NCI-H2107 (cell line): ENCODE data around the gene JAK1.
A peak's percentile ranks its signal among the peaks of the same experiment; 100 is the strongest.

ENCODE experiments used
- DNase-seq: peaks from one replicate; lab custom pipeline; 2025; lab: John Stamatoyannopoulos, UW

The JAK1 gene

DNA sequence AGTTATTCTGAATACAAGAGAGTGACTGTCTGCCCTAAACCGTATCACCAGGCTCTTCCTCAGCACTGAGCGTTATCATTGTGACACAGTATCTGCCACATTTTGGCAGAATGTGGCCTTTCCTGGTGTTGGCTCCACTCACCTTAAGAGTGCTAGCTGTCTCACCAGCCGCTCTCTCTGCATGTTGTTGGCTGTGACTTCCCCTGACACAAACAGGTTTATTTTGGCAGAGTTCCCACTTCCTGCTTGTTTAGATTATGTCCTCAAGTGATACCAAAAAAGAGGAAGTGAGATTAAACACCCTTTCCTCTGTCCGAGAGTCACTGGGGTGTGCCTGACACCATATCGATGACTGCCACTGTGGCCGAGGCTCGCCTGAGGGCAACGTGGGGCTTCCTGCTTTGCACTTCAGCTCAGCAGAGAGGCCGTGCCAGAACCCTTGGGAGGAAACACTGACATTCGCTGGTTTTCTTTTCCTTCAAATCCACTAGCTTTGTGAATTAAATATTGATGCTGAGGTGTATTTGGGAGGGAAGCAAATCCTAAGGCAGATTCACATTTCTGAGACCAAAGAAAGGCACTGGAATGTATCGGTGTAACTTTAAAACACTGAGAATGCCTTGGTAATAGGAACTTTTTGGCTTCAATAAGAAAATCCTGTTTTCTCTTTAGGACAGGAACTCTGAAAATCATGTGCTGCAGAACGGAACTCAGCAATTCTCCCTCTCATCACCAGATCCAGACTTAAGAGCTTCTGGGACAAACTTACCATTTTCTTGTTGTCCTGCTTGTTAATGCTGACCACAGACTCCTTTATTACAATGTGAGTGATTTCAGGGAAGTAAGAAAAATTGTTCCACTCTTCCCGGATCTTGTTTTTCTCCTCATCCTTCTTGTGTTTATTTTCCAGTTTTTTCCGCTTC lies 102.1 kb downstream of the JAK1 start:
- no peak for DNase-seq

DNA sequence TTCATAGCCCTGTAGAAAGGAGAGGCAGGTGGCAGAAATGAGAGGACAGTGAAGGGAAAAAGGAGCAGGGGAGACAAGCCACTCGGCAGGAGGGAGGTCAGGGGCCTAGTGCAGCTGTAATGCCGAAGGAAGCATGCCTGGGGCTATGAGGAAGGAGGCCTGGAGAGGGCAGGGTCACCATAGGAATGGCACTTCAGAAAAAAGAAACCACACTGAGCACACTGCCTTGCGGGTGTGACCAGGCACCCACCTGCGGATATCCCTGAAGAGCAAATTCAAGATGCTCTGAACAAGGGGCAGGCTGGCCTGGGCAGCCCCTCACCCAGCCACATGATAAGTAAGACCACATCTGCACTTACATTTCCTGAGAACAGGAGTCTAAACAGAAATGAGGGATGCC lies 104.7 kb downstream of the JAK1 start:
- no peak for DNase-seq

DNA sequence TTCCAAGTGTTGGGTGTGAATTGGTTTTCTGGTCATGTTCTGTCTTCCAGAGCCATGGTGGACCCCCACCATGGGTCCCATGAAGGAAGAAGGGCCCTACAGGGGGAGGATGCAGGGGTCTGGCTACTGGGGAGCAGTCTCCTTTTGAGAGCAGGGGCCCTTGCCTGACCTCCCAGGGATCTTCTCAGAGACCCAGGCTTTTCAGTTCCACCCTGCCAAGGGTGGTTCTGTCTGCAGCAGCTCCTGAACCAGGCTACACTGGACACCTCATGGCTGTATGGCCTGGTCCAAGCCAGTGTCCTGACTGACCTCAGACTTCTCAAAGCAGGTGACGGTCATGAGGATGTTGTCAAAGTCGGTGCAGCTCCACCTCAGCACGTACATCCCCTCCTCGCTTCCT lies 109.0 kb downstream of the JAK1 start:
- no peak for DNase-seq

DNA sequence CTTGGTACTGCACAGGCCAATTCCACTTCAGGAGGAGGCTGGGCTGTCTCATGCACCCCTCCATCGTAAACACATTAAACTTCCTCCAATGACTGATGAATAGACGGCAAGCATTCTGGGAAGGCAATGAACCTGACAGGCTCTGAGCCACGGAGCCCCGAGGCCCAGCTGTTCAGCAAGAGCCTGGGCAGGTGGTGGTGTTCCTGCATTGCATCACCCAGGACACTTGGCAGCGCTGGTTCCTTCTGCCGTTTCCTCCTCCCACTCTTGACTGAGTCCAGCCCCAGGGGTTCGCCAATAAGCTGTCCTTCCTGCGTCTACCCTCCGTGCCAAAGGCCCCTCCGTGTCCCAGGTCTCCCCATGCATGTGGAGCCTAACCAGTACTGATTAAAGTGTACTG lies 109.8 kb downstream of the JAK1 start:
- peak; percentile 70 for DNase-seq

DNA sequence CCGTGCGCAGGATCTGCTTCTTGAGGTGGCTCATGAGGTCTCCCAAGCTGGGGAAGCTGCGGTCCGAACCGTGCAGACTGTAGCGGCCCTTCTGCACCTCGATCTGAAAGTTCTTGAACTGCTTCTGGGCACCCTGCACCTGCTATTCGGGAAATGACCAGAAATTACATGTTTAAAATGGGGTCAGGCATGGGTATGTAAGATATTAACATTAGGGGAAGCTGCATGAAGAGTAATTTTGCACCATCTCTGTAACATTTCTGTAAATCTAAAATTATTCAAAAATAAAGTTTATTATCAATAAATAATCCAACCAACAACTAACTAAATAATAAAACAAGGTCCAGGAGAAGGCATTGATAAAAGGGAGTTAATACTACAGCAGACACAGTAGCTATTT lies 110.8 kb downstream of the JAK1 start:
- DNase-seq: no peak

DNA sequence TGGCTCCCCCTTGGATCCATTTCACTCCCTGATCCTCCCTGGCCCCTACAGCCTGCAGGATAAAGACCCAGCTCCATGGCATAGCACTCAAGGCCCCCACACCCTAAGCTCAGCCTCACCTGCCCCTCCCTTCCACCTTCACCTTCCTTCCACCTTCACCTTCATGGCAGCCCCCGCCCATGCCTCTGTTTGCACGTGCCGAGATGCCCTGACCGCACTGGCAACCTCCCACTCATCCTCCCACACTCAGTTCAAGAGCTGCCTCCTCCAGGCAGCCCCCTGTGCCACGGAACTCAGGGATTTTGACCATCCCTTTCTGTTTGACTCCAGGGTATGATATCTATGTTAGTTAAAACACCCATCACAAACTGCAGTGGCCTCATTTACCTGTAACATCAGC lies 111.7 kb downstream of the JAK1 start:
- DNase-seq: no peak

DNA sequence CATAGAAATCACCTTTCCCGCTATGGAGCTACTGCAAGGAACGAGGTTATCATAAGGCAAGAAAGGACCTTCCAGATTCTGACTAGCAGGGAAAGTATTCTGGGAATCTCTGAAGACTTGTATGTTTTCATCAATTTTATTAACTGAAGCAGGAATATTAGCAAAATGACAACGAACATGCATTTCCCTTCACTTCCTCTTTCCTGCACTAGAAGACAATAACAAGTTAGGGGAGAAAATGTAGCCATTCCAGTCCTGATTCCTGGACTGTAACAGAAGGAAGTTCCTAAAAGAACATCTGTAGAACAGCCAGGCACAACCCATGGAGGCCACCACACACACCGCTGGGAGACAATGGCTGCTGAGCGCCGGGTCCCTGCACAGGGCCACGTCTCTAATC lies 114.7 kb downstream of the JAK1 start:
- no peak for DNase-seq

DNA sequence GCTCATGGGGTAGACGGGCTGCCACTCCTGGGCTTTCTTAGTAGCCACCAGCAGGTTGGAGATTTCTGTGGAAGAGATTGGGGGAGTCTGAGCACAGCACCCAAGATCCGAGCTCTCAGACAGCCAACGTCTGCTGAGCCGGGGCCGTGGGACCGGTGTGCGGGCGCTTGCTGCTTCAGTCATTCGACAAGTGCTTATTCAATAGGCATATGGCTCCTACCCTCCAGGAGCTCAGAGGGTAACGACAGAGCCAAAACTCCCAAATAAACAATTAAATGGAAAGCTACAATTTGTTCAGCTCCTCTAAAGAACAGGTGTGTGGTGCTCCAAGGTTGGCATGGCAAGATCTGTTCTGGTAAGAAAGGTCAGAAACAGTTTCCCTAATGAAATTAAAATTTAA lies 115.5 kb downstream of the JAK1 start:
- DNase-seq: no peak

DNA sequence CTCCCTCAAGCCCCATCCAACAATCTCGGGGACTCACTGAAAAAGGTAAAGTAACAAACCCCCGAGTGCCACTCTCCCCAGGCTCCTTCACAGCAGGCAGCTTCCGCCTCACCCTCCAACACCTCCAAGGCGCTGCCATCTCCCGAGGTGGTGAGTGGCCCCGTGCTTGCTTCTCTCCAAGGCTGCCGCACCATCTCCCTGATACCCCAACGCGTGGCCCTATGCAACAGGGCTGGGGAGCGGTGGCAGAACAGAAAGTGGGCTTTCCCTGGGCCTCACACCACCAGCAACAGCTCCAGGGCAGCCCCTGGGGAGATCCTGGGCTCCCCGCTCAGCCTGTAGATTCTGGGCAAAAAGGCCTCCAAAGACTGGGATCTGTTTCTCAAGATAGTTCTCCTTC lies 116.4 kb downstream of the JAK1 start:
- DNase-seq: no peak

DNA sequence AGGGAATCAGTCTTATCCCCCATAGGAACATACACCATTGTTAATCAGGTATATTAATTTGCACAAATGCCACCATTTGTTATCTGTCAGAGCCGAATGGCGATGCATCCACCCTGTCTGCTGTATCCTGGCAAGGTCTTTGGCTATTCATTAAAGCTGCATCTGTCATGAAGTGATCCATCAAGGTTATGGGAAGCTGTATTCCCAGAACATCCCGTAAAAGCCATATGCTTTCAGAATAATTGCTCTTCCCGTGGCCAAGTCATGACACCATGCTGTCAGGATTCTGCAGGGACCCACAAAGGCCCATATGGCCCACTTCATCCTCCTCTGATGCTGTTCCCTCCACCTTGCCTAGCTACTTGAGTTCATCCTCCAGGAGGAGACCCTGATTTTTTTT lies 117.5 kb downstream of the JAK1 start:
- no peak for DNase-seq

DNA sequence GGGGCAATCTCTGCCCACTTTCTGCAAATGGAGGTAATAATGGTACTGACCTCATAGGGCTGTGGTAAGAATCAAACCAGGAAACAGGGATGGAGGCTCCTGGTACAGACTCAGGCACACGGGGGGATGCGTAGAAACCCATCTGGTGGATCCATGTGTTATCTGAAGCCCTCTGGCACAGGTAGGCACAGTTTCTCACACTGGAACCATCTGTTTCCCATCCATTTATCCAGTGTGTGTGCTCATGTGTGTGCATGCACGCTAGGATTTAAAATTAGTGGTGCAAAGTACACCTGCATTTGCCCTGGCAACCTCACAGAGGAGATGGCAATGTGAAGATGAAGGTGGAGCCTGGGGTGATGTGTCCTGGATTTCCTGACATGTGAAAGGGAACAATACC lies 118.2 kb downstream of the JAK1 start:
- no peak for DNase-seq

DNA sequence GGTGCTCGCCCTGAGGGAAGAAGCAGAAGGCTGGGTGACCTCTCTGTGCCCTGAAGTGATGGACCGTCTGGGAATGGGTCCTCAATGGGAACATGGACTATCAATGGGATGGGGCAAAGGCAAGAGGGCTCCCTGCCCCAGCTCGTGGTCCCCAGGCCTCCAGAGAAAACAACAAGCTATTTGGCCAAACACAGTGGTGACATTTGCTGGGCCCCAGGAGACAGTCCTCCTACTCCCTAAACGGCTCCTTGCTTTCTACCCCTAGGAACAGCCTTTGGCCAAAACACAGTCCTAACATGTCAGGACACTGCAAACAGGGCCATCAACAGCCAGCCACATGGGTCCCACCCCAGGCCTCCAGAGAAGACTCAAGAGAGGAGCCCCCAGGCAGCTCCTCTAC lies 118.7 kb downstream of the JAK1 start:
- DNase-seq: no peak

DNA sequence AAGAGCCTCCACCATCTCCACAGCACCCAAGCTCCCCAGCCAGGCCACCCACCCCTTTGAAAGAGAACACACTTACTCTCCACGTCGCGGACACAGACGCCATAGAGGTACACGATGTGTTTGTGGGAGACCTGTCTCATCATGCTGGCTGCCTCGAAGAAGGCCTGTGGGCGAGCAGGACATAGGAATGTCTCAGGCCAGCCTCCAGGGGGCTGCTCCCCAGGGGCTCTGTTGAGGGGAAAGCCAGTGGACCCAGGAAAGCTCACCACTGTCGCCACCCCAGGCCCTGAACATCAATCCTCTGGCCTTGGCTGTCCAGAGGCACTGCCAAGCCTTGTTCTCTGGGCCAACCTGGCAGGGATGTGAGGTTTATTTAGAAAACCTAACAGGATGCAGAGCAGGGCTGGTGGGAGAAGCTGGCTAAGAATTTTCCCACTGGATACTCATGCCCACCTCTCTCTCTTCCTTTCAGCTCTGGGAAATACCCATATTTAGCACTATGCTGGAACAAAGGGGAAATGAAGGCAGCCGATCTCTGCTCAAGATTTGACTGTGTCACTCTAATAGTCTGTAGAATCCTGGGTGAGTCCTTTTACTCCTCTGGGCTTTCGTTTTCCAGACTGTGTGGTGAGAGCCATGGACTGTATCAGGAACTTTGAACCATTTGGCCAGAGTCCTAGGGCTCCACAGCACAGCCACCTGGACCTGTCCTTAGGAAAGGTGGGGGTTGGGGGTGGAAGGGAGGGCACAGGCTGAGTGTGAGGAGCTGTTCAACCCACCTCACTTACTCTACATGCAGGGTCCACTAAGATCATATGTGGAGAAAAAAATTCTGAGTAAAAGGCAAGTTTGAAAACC lies 119.5 kb downstream of the JAK1 start:
- no peak for DNase-seq

DNA sequence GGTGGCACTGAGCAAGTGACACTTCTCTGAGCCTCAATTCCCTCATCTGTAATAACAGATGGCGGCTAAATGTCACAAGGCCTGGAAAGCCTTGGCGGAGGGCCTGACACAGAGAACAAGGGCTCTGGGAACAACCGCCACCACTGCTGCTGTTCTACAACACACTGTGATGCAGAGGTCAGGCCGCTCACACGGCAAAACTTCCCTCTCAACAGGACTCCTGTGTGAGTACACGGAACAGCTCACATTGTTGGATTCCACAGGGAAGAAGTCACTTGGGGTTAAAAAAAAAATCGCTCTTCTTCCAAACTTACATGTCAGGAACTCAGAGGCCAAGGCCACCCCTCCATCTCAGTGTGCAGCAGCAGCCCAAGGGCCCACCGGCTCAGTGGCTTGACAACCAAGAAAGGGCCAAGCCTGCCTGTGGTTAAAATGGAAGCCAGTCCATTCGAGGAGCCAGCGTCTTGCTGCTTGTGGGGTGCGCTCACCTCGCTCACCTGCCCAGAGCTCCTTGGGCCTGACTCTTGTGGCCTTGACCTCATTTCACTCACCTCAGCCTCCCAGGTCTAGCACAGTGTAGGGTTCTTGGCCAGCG lies 120.4 kb downstream of the JAK1 start:
- DNase-seq: no peak

DNA sequence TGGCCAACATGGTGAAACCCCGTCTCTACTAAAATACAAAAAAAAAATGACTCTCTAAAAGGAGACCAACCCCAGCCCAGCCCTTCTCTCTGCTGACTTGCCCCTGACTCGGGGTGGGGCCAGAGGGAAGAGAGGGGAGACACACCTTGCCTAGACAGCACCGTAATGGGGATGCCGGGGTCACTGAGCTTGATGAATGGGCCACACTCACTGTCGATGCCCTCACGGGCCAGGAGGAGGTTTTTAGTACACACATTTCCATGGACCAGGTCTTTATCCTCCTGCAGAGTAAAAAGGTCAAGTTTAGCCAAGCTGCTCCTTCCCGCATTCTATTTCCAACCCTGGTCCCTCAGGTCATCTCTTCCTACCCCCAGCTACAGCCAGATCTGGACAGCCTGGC lies 121.7 kb downstream of the JAK1 start:
- DNase-seq: no peak

DNA sequence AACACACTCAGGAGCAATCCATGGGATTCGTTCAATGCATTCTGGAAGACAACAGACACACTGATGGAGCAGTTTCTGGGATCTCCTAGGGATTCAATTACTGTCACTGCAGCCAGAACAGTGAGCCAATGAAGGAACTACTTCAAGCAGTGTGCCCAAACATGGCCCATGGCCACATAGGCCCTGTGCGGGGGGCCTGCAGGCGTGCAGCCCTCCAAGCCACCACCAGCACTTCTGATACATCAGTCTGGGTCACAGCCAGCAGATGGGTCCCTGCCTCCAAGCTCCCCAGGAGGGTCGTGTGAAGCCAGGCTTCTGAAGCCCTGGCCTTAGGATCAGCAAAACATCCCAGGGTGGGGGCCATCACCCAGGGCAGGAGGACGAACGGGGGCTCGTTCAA lies 122.2 kb downstream of the JAK1 start:
- DNase-seq: no peak

DNA sequence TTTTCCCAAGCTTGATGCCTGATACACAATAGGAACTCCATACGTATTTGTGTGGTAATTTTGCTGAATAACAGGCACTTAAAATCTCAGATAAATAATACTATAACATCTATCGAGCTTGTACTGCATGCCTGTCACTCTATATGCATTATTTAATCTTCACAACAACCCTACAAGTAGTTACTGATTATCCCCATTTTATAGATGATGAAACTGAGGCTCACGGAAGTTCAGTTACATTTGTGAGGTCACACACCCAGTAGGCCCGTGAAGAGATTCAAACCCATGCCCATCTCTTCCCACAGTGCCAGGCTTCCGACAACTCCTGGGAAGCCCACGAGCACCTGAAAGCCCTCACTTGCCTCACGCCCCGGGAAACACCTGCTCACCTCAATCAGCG lies 122.7 kb downstream of the JAK1 start:
- DNase-seq: no peak

DNA sequence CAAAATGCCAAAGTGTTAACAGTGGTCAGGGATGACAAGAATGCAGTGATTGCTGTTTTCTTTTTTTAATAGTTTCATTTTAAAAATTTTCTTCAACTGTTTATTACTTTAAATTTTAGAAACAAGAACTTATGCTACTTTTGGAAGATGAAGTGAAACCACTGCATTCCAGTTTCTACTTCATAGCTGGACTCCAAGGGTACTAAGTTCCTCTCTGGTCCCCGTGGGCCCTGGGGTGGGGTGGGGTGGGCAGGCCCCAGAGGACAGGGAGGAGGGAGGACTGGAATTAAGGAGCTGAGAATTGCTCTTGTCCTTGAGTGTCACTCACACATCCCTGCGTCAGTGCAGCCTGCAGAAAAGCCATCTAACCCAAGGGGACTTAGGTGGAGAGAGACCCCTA lies 124.1 kb downstream of the JAK1 start:
- DNase-seq: no peak

DNA sequence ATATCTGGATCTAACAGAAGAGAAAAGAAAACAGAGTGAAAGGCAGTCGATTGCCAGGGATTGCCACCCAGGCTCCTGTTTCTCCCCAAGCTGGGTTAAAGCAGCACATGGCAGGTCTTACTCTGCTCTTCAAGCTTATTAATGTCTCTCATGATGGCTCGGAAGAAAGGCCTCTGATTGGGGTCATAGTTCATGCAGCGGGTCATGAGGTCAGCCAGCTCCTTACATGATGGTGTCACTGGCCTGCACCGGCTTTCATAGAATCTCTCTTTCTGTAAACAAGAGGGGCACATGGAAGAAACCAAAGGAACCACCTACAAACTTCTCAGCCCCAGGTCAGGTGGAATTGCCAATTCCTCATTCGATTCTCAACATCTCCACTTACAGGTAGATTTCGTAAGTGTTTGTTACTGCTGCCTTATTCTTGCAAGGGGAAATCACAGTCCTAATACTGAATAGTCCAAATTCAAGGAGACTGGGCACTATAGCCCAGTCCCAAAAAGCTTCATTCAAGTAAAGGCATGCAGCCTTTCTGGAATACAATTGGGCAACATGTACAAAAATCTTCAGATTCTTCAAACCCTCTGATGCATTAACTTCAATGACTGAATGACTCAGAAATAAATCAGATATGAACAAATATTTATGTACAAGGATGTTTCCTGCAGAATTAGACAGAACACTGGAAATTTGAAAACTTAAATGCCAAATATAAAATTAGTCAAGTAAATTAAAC lies 124.9 kb downstream of the JAK1 start:
- no peak for DNase-seq

DNA sequence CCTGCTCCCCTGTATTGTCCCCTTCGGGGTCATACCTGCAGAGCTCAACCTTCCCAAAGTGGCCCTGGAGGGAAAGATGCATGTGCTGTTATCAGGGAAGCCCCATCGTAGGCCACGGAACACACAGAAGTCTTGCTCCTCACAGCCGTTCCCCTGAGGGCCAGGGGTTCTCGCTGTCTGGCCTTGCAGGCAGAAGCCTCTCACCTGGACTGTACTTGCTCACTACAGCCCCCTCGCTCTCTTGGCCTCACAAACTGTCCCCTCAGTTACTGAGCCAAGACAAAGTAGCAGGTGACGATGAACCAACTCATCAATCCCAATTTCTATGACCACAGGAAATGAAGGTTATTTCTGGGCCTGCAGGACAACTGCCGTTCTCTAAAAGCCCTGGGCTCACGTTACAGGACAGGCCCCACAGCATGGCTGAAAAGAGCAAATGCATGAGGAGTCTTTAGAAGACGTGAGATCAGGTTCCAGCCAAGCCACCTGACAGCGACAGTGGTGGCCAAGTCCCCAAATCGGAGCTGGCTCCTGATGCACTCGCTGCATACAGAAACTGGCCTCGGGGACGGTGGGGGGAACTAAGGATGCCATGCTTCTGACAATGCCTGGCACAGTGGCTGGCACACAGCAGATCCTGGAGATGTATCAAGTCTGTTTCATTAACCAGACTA lies 126.5 kb downstream of the JAK1 start:
- peak; percentile 59 for DNase-seq

DNA sequence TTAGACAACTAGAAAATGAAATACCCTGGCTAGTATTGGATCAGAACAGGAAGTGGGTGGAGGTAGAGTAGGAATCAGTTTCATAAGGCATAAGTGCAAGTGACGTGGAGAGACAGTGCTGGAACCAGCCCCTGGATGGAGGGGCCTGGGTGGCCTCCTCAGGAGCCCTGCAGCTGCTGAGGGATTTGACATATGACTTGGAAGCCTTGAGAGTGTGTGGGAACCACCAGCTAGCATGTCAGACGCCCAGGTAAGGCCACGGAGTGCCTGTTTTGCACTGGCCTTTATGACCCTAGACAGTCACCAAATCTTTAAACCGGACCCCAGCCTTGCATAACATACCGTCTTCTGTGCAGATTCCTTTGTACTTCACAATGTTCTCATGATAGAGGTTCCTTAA lies 127.1 kb downstream of the JAK1 start:
- no peak for DNase-seq

DNA sequence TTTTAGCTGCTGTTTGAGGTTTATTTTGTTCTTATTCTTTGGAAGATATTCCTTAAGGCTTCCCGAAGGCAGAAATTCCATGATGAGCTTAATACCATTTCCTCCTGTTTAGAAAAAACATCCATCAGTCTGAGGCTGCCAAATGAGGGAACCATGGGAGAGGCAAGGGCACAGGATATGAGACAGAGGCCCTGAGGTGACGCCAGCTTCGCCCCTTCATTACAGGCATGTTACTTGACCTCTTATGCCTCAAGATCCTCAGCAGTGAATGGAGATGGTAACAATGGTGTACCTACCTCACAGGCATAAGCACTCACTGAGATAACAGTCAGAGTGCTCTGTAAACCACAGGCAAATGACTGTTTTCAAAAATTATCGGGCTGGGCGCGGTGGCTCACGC lies 127.9 kb downstream of the JAK1 start:
- no peak for DNase-seq
